Umbilical cord (tissue), 2 donors: ENCODE data around the gene NCOA7. TPM values are rescaled to one million over a fixed set of nuclear protein-coding genes. Genes with fewer than 3 reads are reported as not detected.

Source experiments
- DNase-seq: peaks from one replicate; pipeline ENCODE4 v3.0.0-alpha.2; 2015; ENCODE audit warnings: low spot score
- total RNA-seq: library from RNA; depleted of rRNA; stranded (reverse); fragments of >200 nt; gene quantifications from one replicate; pipeline ENCODE4 v1.2.3, GENCODE V29; 2014; ENCODE audit warnings: low replicate concordance; ENCODE audit not compliant: insufficient read depth

Gene NCOA7
- total RNA-seq, 1 donor from 2014 or later = 31.3 TPM

DNA sequence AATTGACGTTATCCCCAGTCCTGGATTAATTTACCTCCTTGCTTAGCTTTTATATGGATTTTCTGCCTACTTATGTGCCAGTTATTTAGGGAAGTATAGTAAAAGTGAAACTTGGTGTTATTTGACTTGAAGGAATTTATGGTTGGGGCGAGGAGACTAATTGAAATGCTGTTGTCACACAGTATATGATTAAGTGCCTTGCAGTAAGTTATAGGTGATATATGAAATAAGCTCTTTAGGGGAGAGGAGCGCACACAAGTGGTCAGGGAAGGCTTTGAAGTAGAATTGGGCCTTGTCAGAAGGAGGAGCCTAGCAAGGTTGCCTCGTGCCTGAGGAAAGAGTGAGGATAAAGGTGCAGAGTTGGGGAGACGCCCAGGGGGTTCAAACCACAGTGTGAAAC is 20.5 kb downstream of the NCOA7 start:
- DNase-seq = no peak

DNA sequence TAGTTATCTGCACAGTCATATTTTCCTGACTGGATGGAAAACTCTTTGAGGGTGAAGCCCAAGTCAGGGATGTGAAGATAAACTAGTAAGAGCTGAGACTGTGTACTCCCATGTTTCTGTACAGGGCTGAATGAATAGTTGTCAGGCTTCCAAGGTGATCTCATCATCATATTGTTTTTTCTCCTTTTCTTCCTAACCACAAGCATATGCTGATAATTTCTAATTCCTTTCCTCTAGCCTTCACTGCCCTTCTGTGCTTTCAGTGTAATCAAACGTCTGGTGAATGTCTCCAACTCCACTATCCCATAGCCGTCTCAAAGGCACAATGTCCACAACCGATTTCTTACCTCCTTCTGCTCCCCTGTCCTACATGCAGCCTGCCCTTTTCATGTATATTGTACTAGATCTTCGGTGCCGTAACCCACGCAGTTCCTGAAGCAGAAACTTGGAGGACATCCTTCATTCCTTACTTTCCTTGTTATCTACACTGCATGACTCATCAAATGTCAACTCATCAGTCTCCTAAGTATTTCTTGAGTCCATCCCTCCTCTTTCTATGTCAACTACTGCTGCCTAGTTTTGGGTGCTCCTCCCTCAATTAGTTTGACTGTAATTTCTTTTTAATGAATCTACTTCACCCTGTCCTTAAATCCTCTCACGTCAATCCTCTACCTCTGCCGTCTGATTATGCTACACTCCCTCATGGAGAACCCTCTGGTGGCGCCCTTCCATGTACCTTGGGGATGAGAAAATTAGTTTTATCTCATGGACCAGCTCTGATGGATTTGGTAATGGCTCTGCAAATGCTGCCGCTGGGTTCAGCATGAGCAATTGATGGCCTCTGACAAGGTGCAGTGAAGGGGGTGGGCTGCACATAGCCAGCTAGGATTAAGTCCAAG is 21.9 kb downstream of the NCOA7 start:
- DNase-seq = peak; percentile 68

DNA sequence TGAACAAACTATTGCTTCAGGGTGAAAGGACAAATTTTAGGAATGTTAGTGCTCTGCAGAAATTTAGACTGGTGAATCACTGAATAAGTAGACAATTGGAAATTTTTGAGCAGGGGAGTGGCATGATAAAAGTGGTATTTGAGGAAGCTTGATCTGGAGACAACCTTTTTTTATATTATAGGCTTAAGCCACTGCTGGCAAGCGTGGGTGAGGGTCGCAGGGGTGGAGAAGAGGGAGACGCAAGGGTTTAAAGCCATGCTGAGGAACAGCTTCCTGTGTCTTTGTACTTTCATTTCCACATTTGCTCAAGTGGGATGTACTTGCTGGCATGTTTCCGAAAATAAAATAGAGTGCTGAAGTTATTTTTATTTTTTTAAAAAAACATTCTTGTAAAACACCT is 23.7 kb downstream of the NCOA7 start:
- DNase-seq = peak; percentile 22

DNA sequence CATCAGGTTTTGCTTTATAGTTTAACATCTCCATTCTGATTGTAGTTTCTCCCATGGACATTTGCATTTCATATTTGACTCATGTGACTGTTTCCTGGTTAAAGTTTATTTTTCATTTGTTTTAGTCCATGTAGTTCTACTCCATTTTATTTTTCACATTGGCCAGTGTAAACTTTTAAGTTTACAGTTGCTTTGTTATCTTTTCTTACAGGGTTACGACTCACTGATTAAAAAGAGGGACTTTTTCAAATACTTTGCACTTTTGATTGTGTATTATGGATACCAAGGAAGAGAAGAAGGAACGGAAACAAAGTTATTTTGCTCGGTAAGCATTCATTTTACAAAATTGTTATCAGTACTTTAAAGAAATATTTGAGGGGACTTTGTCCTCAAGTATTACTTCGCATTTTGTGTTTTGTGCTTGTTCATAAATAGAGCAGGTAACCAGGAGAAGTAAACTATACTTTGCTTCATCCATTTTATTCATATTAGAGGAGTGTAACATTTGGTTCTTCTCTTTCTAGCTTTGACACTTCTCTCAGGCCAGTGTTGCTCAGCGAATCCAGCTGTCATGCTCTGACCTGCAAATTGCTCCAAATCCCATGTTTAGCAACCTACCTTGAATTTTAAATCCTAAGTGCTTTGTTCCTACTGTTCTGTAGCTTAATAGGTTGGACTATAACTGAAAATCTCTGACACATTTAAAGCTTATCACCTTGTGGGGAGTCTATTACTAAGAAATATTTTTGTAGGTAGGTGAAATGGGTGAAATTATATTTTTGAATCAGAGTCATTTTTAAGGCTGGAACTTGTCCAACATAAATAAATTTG is 24.5 kb downstream of the NCOA7 start:
- no peak for DNase-seq

DNA sequence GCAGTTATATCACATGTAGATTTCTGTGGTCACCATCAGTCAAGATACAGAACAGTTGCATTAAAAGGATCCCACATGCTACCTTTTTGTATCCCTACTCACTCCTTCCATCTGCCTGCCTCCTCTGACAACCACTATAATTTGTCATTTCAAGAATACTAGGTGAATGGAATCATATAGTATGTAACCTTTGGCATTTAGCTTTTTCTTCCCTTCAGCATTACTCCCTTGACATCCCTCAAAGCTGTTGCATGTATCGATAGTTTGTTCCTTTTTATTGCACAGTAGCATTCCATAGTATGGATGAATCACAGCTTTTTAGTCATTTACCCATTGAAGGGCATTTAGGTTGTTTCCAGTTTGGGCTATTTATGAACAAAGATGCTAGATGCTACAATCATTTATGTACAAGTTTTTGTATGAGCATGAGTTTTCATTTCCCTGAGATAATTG is 26.1 kb downstream of the NCOA7 start:
- DNase-seq = no peak

DNA sequence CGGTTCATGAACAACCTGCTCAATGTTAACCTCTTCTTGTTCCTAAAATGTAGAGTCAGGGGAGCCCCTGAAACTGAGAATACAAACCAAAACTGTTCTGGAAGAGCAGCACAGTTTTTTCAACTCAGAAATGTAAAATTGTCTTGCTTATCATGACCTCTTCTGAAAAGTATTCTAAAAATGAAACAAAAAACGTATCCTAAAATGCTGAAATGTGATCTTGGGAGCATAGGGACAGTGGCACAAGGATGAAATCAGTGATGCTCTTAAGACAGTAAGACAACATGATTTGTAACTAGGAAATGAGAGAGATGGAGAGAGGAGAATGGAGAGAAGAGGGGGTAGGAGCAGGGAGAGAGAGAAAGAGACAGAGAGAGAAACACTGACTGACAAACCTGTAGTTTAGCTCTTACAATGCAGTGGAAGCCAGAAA is 27.5 kb downstream of the NCOA7 start:
- no peak for DNase-seq

DNA sequence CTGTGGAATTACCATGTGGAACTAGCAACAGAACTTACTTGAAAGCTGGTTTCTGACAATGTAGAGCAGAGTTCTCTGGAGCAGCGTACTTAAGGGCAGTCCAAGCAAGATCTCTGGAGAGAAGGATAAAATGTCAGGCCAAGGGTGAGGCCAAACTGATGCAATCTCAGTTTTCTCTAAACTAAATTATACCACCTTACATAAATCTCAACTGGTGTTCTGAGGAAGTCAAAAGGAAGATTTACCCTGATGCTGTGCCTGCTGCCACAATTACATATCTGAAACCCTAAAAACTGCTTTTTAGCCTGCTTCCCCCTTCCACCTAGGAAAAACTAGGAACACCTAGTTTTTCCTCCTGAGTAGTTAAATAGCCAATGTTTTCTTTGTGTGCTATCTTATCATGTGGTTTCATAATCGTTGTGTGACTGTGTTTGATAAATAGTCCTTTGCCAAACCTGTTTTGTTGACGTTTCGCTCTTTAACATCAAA is 28.1 kb downstream of the NCOA7 start:
- DNase-seq = no peak

DNA sequence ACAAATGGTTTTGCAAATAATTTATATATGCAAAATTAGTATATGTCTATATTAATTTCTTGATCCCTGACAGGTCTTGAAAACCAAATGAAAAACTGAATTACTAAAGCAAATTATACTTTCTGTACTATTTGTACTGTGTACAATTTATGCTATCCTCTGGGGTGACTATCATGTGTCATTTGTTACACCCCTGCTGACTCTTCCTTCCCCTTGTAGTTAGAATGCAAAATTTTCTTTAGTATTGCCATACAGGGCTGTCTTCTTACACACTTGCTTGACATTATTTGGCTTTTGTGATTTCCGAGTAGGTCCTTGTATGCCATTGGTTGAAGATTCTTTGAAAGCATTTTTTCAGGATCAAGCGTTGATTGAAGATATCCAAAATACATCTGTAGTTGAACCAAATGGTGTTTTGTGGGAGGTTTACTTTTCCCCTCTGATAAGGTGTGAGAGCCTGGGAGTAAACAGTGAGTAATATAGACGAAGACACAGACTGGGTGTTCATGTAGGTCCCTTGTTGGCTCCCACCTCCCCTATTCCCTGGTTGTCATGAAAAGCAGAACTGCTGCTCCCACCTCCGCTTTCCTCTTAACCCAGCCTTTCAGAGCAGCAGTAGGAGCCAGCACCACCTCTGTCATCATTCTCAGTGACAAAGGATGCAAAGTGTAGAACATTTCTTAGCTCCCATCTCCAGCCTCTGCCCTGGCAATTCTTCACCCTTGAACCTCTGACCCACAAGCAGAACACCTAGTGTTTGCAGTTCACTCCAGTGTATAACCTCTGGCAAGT is 29.0 kb downstream of the NCOA7 start:
- no peak for DNase-seq

DNA sequence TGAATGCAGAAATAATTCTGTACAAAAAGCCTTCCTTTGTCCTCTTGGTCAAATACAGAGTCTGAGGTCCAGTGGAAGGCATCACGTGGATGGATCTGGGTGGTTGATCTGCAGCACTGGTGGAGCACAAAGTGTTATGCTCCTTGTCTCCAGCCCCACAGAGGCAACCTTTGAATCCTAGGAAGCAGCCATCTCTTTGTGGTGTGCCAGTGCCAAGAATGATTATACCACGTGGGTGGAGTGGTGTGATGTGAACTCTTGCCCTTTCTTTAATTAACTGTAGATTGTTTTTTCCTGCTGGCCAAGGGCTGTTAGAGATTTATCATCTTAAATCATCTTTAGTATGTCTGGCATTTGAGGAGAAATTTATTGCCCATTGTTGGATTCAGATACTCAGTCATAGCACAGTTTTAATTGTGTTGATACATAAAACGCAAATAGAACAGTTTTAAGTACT is 31.1 kb downstream of the NCOA7 start:
- peak; percentile 36 for DNase-seq

DNA sequence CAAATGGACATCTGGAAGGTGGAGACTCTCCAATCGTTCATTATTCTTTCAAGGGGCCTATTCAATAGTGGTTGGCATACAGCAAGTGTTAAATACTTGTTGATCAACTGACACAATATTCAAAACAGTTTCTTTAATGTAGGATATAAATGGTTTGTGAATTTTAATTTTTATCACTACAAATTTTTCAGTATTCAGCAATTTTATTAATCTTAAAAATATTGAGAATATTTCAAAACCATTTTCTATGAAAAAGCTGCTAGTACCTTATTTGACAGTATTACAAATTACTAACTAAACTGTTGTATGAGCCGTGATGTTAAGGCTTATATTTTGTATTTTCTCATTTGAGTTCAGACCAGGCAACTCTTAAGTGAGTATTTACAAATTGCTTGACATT is 32.4 kb downstream of the NCOA7 start:
- no peak for DNase-seq

DNA sequence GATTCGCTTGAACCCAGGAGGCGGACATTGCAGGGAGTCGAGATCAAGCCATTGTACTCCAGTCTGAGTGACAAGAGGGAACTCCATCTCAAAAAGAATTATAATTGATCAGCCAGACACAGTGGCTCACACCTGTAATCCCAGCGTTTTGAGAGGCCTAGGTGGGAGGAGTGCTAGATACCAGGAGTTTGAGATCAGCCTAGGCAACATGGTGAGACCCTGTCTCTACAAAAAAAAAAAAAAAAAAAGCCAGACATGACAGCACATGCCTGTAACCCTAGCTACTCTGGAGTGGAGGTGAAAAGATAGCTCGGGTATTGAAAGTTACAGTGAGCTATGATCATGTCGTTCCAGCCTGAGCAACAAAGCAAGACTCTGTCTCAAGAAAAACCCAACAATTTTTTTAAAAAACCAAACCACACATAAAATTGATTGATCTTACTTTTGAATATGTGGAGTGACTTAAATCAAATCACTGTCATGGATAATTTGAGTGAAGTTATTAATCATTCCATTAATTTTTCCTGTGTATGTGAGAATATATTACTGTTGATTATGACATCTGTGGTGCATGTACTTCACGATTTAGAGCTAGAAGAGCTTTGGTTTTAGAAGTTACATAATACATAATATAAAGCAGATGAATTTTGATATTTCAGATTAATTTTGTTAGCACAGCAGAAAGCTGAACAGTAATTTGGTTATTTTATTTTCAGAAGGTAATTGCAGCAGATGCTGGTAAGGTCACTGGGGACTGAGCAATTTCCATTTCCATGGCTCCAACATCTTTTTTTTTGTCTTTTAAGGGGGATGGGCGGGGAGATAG is 34.4 kb downstream of the NCOA7 start:
- DNase-seq = no peak

DNA sequence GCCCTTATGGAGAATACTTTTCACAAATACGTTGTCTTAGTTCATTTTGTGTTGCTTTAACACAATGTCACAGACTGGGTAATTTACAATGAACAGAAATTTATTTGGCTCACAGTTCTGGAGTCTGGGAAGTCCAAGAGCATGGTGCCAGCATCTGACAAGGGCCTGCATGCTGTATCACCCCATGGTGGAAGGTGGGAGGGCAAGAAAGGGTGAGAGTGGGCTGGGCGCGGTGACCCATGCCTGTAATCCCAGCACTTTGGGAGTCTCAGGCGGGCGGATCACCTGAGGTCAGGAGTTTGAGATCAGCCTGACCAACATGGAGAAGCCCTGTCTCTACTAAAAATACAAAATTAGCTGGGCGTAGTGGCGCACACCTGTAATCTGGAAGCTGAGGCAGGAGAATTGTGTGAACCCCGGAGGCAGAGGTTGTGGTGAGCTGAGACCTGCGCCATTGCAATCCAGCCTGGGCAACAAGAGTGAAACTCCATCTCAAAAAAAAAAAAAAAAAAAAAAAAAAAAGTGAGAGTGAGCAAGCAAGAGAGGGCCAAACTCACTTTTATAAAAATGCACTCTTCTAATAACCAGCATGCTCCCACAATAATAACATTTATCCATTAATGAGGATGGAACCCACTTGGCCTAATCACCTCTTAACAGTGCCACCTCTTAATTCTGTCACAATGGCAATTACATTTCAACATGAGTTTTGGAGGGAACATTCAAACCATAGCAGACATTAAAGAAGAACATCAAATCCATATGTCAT is 36.1 kb downstream of the NCOA7 start:
- DNase-seq = no peak

DNA sequence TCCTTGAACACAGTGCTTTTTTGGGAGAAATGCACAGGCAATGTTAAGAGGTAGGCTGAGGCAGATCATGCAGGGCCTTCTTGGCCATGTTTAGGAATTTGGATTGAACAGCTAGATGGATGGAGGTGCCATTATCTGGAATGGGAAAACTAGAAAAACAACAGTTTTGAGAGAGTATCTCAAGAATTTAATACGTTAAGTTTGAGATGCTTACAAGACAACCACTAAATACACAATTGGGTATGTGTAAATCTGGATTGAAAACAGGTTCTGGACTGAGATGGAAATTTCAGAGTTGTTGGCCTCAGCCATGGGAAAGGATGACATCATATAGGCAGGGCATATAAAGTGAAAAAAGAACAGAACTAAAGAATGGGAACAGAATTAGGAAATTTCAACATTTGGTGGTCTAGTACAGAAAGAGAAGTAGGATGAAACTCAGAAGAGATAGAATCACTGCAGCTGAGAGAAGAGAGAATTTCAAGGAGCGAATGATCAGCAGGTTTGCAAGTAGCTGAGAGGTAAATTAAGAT is 37.1 kb downstream of the NCOA7 start:
- DNase-seq = no peak

DNA sequence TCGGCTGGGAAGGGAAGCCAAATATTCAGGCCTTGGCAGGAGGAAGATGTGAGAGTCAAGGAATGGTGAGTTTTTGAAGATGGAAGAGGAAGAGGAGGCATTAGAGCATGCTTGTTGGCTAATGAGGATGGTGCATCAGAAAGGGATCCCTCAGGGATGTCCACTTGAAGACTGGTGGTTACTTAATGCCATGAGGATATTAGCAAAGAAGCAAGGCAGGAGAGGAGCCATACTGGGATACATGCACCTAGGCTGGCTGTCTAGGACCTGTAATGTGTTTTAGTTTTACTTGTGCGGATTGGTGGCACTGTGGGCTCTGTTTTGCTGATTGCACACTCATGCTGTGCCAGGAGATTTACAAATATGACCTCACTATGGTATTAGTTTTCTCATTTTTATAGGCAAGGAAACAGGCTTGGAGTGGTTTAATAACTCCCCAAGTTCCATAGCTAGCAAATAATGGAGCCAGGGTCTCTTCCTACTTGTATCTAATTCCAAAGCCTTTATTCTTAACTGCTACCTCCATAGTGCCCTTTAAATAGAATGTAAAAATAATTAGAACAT is 37.8 kb downstream of the NCOA7 start:
- no peak for DNase-seq

DNA sequence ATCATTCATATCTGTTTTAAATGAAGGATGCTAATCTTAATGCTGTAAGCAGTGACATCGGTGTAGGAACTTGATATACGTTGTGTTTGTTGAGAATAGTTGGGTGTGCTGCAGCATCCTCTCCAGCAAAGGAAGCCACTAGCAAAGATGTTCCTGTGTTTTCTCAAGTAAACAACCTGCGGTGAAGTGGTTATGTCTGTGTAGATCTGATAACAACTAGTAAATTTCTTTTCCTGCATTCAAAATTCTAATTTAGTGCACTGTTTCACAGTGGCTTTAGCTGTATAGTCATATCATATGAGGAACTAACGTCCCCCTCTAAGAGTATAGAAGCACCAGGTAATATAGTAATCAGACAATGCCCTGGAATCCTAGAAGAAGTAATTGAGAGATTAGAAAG is 38.7 kb downstream of the NCOA7 start:
- no peak for DNase-seq

DNA sequence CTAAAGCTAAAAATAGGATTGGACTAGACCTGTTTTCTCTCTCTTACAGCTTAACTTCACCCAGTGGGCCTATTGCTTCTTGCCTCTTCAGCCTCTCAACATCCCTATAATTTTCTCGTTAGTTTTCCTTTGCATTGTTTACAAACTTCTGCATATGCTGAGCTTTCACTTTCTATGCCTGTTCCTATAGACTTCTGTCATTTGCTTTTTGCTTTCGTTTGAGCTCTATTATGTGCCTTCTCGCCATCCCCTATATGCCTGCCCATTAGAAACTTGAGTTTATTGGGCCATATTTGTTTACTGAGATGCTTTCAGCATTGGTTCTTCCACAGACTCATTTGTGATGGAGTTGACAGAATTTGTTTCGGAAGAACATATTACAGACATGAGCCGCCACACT is 40.9 kb downstream of the NCOA7 start:
- no peak for DNase-seq

DNA sequence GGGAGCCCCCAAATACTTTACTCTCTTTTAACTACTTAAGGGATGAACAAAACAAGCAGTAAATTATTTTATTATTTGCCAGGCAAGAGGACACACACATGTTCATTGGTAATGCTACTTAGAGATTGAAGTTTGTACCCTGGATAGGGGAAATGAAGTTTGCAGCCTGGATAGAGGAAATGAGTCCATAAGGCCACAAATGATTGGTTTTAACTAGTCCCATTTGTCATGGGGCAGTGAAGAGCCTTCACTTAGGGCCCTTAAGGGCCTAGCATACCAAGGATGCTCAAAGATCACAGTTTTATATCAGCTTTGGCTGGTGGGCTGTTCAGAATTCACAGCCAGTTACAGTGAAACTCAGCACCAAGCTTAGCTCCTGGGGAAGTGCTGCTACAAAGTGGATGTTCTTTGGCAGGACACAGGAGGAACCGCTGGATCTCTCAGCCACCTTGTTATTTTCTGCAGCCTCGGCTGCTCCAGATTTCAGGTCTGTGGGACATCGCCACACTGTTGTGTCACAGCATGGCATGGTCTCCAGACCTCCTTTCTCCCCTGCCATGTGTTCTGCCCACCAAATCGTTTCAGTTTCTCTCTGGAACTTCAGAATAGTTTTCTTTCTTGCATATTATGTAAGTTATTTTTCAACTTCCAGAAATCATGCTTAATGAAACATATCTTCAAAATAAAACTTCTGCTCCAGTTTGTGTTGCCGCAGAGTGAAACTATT is 41.8 kb downstream of the NCOA7 start:
- no peak for DNase-seq

DNA sequence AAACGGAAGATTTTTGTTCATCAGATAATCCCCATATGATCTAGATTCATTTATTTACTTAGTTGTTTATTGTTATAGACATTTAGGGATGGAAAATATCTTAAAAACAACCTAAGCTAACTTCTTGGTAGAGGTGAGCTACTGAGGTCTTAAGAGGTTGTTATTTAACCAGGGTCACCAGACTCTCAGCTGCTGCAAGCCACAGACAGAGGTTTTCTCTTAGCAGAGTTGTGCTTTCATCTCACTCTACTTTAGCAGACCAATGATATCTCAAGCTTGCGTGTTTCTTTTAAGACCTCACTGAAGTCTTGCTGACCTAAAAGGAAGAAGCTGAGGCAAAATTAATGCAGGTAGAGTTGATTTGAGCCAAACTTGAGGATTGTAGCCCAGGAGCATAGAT is 43.6 kb downstream of the NCOA7 start:
- peak; percentile 28 for DNase-seq
